HEK293 (cell line): ENCODE results near the gene TBC1D22A.

ENCODE experiments used
- GFI1B ChIP-seq: fragments of 450-650 bp; formaldehyde crosslinking; IDR thresholded peaks from 2 replicates; pipeline ENCODE4 v1.5.1; 2016; ENCODE audit warnings: missing biosample characterization, missing genetic modification characterization
- IKZF3 ChIP-seq: fragments of 450-650 bp; IDR thresholded peaks from 2 replicates; pipeline ENCODE4 v1.5.0; 2018; ENCODE audit warnings: missing biosample characterization, mild to moderate bottlenecking, missing genetic modification characterization, moderate library complexity
- ZNF138 ChIP-seq: fragments of 450-650 bp; formaldehyde crosslinking; IDR thresholded peaks from 2 replicates; pipeline ENCODE4 v1.5.1; 2016; ENCODE audit warnings: missing biosample characterization, missing genetic modification characterization, borderline replicate concordance
- ZNF140 ChIP-seq: fragments of 450-650 bp; formaldehyde crosslinking; IDR thresholded peaks from 2 replicates; pipeline ENCODE4 v1.5.1; 2016; ENCODE audit warnings: missing biosample characterization, missing genetic modification characterization
- ZNF174 ChIP-seq: fragments of 450-650 bp; formaldehyde crosslinking; IDR thresholded peaks from 2 replicates; pipeline ENCODE4 v1.5.0; 2017; ENCODE audit warnings: missing biosample characterization, mild to moderate bottlenecking, missing genetic modification characterization
- ZNF24 ChIP-seq: fragments of 450-650 bp; formaldehyde crosslinking; IDR thresholded peaks from 2 replicates; pipeline ENCODE4 v1.5.1; 2016; ENCODE audit warnings: missing biosample characterization, missing genetic modification characterization
- TF ChIP-seq, protein P1 (sequence below): fragments of 450-650 bp; formaldehyde crosslinking; IDR thresholded peaks from 2 replicates; pipeline ENCODE4 v1.5.1; 2016; ENCODE audit warnings: missing biosample characterization, missing genetic modification characterization

GRCh38 chr22:46781291-46781690 is 18.8 kb downstream of the TBC1D22A start:
- TF ChIP-seq, protein P1, sequence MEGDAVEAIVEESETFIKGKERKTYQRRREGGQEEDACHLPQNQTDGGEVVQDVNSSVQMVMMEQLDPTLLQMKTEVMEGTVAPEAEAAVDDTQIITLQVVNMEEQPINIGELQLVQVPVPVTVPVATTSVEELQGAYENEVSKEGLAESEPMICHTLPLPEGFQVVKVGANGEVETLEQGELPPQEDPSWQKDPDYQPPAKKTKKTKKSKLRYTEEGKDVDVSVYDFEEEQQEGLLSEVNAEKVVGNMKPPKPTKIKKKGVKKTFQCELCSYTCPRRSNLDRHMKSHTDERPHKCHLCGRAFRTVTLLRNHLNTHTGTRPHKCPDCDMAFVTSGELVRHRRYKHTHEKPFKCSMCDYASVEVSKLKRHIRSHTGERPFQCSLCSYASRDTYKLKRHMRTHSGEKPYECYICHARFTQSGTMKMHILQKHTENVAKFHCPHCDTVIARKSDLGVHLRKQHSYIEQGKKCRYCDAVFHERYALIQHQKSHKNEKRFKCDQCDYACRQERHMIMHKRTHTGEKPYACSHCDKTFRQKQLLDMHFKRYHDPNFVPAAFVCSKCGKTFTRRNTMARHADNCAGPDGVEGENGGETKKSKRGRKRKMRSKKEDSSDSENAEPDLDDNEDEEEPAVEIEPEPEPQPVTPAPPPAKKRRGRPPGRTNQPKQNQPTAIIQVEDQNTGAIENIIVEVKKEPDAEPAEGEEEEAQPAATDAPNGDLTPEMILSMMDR (tag by site-specific recombination), result no peak
- TF ChIP-seq GFI1B (tag by site-specific recombination) (no peak), ZNF138 (tag by site-specific recombination) (no peak), ZNF174 (tag by site-specific recombination) (no peak), ZNF24 (tag by site-specific recombination) (no peak), ZNF140 (tag by site-specific recombination) (no peak), IKZF3 (tag by site-specific recombination) (no peak)
